PC-3 (cell line): ENCODE data around the gene SRRM2. TPM values are rescaled to one million over a fixed set of nuclear protein-coding genes. Genes with fewer than 3 reads are reported as not detected.

Experiments
- ATAC-seq: fragments of 200-7000 bp; cut with Tn5 transposase; 2 replicates; pipeline ENCODE4 v1.9.1; 2020; ENCODE audit warnings: mild to moderate bottlenecking, moderate library complexity
- BruUV-seq: library from RNA; stranded (reverse); fragments of 400-500 nt; replicated peaks from 2 replicates; lab custom pipeline; 2021; lab: Mats Ljungman, UMichigan
- CTCF ChIA-PET: fragments of 300-600 bp; sonication (Branson Sonifier 250); formaldehyde crosslinking; loops from one replicate; lab custom pipeline; 2022; ENCODE audit warnings: antibody characterized with exemption; lab: Charles Lee
- POLR2A ChIA-PET: fragments of 300-600 bp; sonication (Branson Sonifier 250); formaldehyde crosslinking; loops from one replicate; lab custom pipeline; 2022; ENCODE audit warnings: antibody characterized with exemption; ENCODE audit not compliant: unreplicated experiment; lab: Charles Lee
- DNase-seq: peaks from one replicate; pipeline ENCODE4 v3.0.0-alpha.2; 2015
- H2AFZ ChIP-seq: fragments of 300-600 bp; sonication (generic); 2 replicates; pipeline ENCODE4 v1.6.0; 2016; ENCODE audit warnings: antibody characterized with exemption, low read length
- H3F3A ChIP-seq: fragments of 300-600 bp; sonication (generic); one replicate; pipeline ENCODE4 v1.6.0; 2017; ENCODE audit warnings: antibody characterized with exemption, low read length, control low read depth, mild to moderate bottlenecking; ENCODE audit not compliant: unreplicated experiment
- H3K27ac ChIP-seq: fragments of 300-600 bp; sonication (generic); 2 replicates; pipeline ENCODE4 v1.5.1; 2016; ENCODE audit warnings: mild to moderate bottlenecking, low read length
- H3K27me3 ChIP-seq: fragments of 300-600 bp; sonication (generic); 2 replicates; pipeline ENCODE4 v1.6.1; 2016; ENCODE audit warnings: low read length, mixed read lengths
- H3K36me3 ChIP-seq: fragments of 300-600 bp; sonication (generic); 2 replicates; pipeline ENCODE4 v1.6.1; 2016; ENCODE audit warnings: low read depth, mixed run types, low read length, mixed read lengths
- H3K4me1 ChIP-seq: fragments of 300-600 bp; sonication (generic); 2 replicates; pipeline ENCODE4 v1.5.1; 2016; ENCODE audit warnings: low read length; ENCODE audit not compliant: insufficient read depth
- H3K4me2 ChIP-seq: fragments of 300-600 bp; sonication (generic); 2 replicates; pipeline ENCODE4 v1.6.0; 2016; ENCODE audit warnings: low read length
- H3K4me3 ChIP-seq: fragments of 300-600 bp; sonication (generic); 2 replicates; pipeline ENCODE4 v1.5.1; 2016; ENCODE audit warnings: mild to moderate bottlenecking, low read length, mixed read lengths
- H3K79me2 ChIP-seq: fragments of 300-600 bp; sonication (generic); 2 replicates; pipeline ENCODE4 v1.6.1; 2017; ENCODE audit warnings: low read length, mixed read lengths
- H3K9ac ChIP-seq: fragments of 300-600 bp; sonication (generic); 2 replicates; pipeline ENCODE4 v1.6.0; 2016; ENCODE audit warnings: mild to moderate bottlenecking, low read length
- H3K9me2 ChIP-seq: fragments of 300-600 bp; sonication (generic); replicated peaks from 2 replicates; pipeline ENCODE4 v1.6.1; 2016; ENCODE audit warnings: mixed run types, low read length, mixed read lengths
- H3K9me3 ChIP-seq: fragments of 300-600 bp; sonication (generic); 2 replicates; pipeline ENCODE4 v1.6.1; 2016; ENCODE audit warnings: low read length, mixed read lengths
- H4K20me1 ChIP-seq: fragments of 300-600 bp; sonication (generic); 2 replicates; pipeline ENCODE4 v1.6.1; 2016; ENCODE audit warnings: low read length, mixed read lengths
- EZH2 ChIP-seq: fragments of 300-600 bp; sonication (generic); IDR thresholded peaks from one replicate; pipeline ENCODE4 v1.6.1; 2017; ENCODE audit warnings: antibody characterized with exemption, mild to moderate bottlenecking, low read length; ENCODE audit not compliant: unreplicated experiment
- EZH2phosphoT487 ChIP-seq: fragments of 300-600 bp; sonication (generic); IDR thresholded peaks from 2 replicates; pipeline ENCODE4 v1.6.1; 2018; ENCODE audit warnings: mild to moderate bottlenecking, antibody characterized with exemption, low read length, borderline replicate concordance
- intact Hi-C: fragments of 100-400 bp; cut with micrococcal nuclease; formaldehyde crosslinking; loops from 2 replicates; pipeline ENCODE4 v1.9.0; 2023
- total RNA-seq: library from RNA; depleted of rRNA; stranded (reverse); fragments of >200 nt; gene quantifications from 2 replicates; pipeline ENCODE4 v1.2.3, GENCODE V29; 2014
- TF ChIP-seq, protein P1 (sequence below): fragments of 300-600 bp; sonication (generic); conservative IDR thresholded peaks from 2 replicates; pipeline ENCODE4 v1.5.1; 2017; ENCODE audit warnings: antibody characterized with exemption, low read depth, mild to moderate bottlenecking, low read length

Gene SRRM2
- total RNA-seq, 1 experiment from 2014 or later, result 72.6 TPM

DNA sequence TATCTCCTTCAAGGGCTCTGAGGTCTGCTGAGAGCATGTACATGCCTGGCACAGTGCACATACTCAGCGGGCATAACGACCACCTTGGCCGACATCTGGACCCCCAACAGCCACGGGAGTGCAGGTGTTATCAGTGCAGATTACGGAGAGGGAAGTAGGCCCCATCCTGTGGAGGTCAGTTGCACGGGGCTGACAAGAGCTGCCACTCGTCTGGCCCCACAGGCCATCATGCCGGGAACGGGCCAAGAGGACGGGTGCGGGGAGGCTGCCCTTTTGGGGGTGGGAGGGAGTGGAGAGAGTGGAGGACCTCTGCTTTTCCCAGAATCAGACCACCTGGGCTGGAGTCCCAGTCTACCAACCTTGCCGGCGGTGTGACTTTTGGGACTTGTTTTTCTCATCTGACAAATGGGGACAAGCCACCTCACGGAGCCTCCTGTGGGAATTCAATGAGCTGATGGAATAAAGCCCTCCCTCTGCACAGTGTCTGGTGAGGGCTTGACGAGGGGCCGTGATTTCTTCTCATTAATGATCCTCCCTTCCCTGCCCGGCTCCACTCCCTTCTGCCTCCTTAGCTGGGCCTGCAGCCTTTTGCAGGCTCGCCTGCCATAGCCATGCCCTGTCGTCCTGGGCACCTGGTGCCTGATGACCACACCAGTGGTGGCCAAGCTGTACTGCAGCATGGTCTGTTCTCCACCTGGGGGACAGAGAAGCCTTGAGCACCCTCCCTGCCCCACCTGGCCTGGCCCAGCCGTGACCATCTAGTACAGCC lies 30.3 kb downstream of the SRRM2 start:
- Histone ChIP-seq H2AFZ (no peak overlapping the region), H3K27me3 (no peaks in the 10 kb centered on the region), H3K4me3 (no peak overlapping the region), H3K4me2 (no peak overlapping the region), H3K9me2 (no peaks in the 10 kb centered on the region), H4K20me1 (no peaks in the 10 kb centered on the region), H3K36me3 (no peaks in the 10 kb centered on the region), H3K9me3 (no peaks in the 10 kb centered on the region), H3K9ac (no peak overlapping the region), H3K4me1 (peaks cover 8% of the 10 kb centered on the region), H3K79me2 (peaks cover 10% of the 10 kb centered on the region), H3K27ac (no peak overlapping the region), H3F3A (no peaks in the 10 kb centered on the region)
- DNase-seq (no peak), ATAC-seq (peak; percentile 54)
- no TSS peak for BruUV-seq
- POLR2A ChIA-PET, result no interaction called here
- CTCF ChIA-PET, result no interaction called here
- intact Hi-C loops, result no loop called here
- TF ChIP-seq, protein P1, sequence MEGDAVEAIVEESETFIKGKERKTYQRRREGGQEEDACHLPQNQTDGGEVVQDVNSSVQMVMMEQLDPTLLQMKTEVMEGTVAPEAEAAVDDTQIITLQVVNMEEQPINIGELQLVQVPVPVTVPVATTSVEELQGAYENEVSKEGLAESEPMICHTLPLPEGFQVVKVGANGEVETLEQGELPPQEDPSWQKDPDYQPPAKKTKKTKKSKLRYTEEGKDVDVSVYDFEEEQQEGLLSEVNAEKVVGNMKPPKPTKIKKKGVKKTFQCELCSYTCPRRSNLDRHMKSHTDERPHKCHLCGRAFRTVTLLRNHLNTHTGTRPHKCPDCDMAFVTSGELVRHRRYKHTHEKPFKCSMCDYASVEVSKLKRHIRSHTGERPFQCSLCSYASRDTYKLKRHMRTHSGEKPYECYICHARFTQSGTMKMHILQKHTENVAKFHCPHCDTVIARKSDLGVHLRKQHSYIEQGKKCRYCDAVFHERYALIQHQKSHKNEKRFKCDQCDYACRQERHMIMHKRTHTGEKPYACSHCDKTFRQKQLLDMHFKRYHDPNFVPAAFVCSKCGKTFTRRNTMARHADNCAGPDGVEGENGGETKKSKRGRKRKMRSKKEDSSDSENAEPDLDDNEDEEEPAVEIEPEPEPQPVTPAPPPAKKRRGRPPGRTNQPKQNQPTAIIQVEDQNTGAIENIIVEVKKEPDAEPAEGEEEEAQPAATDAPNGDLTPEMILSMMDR, result no peak
- TF ChIP-seq EZH2phosphoT487 (no peak), EZH2 (no peak)

DNA sequence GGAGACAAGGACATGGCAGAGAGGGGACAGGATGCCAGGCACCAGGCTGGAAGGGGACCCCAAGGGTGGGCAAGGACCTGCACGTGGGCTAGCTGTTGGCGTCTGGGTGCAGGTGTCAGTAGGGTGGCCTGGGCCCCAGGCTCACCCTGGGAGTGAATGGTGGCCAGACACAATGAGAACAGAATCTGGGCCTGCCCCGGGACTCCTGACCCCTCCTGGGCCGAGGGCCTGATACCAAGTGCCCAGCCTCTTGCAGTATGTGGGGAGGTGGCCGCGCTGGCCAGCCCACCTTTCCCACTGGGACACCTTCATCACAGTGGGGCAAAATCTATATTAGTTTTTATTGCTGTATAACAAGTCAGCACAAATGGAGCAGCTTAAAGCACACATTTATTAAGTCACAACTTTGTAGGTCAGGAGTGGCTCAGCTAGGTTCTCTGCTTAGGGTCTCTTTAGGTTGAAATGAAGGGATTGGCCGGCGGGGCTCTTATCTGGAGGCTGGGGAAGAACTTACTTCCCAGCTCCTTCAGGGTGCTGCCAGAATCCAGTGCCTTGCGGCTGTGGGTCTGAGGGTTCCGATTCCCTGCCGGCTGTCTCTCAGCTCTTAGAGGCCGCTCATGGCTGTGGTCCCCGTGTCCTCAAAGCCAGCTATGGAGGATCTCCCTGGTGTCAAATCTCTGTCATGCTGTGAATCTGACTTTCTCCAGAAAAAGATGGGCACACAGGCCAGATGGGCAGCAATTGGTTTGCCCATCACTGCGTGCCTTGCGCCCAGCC lies 31.3 kb downstream of the SRRM2 start:
- no peak for TF ChIP-seq EZH2
- TF ChIP-seq, protein P1, result no peak
- TF ChIP-seq EZH2phosphoT487, result no peak
- ATAC-seq, result no peak
- Histone ChIP-seq H3K4me3 (no peak overlapping the region), H3K4me1 (no peaks in the 10 kb centered on the region), H3F3A (no peaks in the 10 kb centered on the region), H3K4me2 (no peak overlapping the region), H4K20me1 (no peaks in the 10 kb centered on the region), H3K36me3 (no peaks in the 10 kb centered on the region), H3K9ac (no peak overlapping the region), H2AFZ (no peak overlapping the region), H3K27me3 (no peaks in the 10 kb centered on the region), H3K9me2 (no peaks in the 10 kb centered on the region), H3K27ac (no peak overlapping the region), H3K79me2 (no peaks in the 10 kb centered on the region), H3K9me3 (no peaks in the 10 kb centered on the region)
- ChIA-PET CTCF (no interaction called here), POLR2A (no interaction called here)
- intact Hi-C loops, result no loop called here
- DNase-seq, result no peak
- BruUV-seq, result no TSS peak
